T-helper 1 cell (primary cell): ENCODE results near the gene UNC13D.
A peak's percentile ranks its signal among the peaks of the same experiment; 100 is the strongest.

ENCODE experiments used
- DNase-seq, 5 donors: peaks; one replicate each; pipeline ENCODE4 v3.0.0-alpha.2; 2012 to 2020

Gene UNC13D

GRCh38 chr17:75832652-75833400 lies 11.4 kb downstream of the UNC13D start:
- peak in 2 of 5 donors; percentile 7 to 50 for DNase-seq

GRCh38 chr17:75832164-75832651 lies 12.0 kb downstream of the UNC13D start:
- DNase-seq, result peak in 3 of 5 donors; percentile 27 to 73 (median 38)

- no peak for DNase-seq
These were observed 13.1 kb downstream of the UNC13D start for GRCh38 chr17:75831032-75831571.

GRCh38 chr17:75830164-75831031 lies 13.8 kb downstream of the UNC13D start:
- DNase-seq, result peak in 1 of 5 donors; percentile 21

GRCh38 chr17:75829747-75830146 lies 14.5 kb downstream of the UNC13D start:
- no peak for DNase-seq

GRCh38 chr17:75828741-75829140 lies 15.5 kb downstream of the UNC13D start:
- DNase-seq, result no peak

GRCh38 chr17:75828076-75828400 lies 16.2 kb downstream of the UNC13D start:
- DNase-seq, result peak in 1 of 5 donors; percentile 25

- DNase-seq, result peak; percentile 51 to 58 (median 52)
These were observed 16.7 kb downstream of the UNC13D start for GRCh38 chr17:75827308-75828075.

- DNase-seq, result no peak
These were observed 17.5 kb downstream of the UNC13D start for GRCh38 chr17:75826561-75827307.

GRCh38 chr17:75825748-75826370 lies 18.3 kb downstream of the UNC13D start:
- DNase-seq, result no peak

- no peak for DNase-seq
These were observed 19.1 kb downstream of the UNC13D start for GRCh38 chr17:75825149-75825552.

GRCh38 chr17:75824666-75825065 lies 19.5 kb downstream of the UNC13D start:
- no peak for DNase-seq

GRCh38 chr17:75824050-75824552 lies 20.1 kb downstream of the UNC13D start:
- DNase-seq, result no peak

GRCh38 chr17:75823257-75824041 lies 20.8 kb downstream of the UNC13D start:
- DNase-seq, result no peak

GRCh38 chr17:75822800-75823166 lies 21.4 kb downstream of the UNC13D start:
- no peak for DNase-seq

- DNase-seq, result peak in 1 of 5 donors; percentile 32
These were observed 21.9 kb downstream of the UNC13D start for GRCh38 chr17:75822119-75822799.

- no peak for DNase-seq
These were observed 22.7 kb downstream of the UNC13D start for GRCh38 chr17:75821552-75821951.

GRCh38 chr17:75820094-75821080 lies 23.8 kb downstream of the UNC13D start:
- DNase-seq, result no peak

- no peak for DNase-seq
These were observed 24.5 kb downstream of the UNC13D start for GRCh38 chr17:75819678-75820077.
